Transverse colon (tissue), 4 donors: ENCODE results near the gene PDXP. TPM values are rescaled to one million over a fixed set of nuclear protein-coding genes. Genes with fewer than 3 reads are reported as not detected.
A peak's percentile ranks its signal among the peaks of the same experiment; 100 is the strongest.

Experiments
- DNase-seq: peaks from one replicate; pipeline ENCODE4 v3.0.0-alpha.2; 2019
- H3K27ac ChIP-seq, 4 donors: fragments of 200-600 bp; sonication (generic); 2 replicates each; pipeline ENCODE4 v1.5.1; 2016 to 2018; ENCODE audit warnings: inconsistent platforms in 4 of 4
- H3K27me3 ChIP-seq: fragments of 200-600 bp; sonication (generic); 2 replicates; pipeline ENCODE4 v1.5.1; 2017; ENCODE audit warnings: inconsistent platforms
- H3K36me3 ChIP-seq, 4 donors: fragments of 200-600 bp; sonication (generic); 2 replicates each; pipeline ENCODE4 v1.5.1; 2017 to 2019; ENCODE audit warnings: inconsistent platforms in 4 of 4
- H3K4me1 ChIP-seq, 4 donors: fragments of 200-600 bp; sonication (generic); 2 replicates each; pipeline ENCODE4 v1.5.1; 2017 to 2020; ENCODE audit warnings: inconsistent platforms in 4 of 4
- H3K4me3 ChIP-seq, 4 donors: fragments of 200-600 bp; sonication (generic); 1 replicate in 1 of 4; 2 replicates in 3 of 4; pipeline versions ENCODE4 v1.5.1 to v1.6.1; 2017 to 2019; ENCODE audit warnings: inconsistent platforms in 4 of 4
- H3K9me3 ChIP-seq, 2 donors: fragments of 200-600 bp; sonication (generic); 2 replicates each; pipeline ENCODE4 v1.5.1; 2017 to 2019; ENCODE audit warnings: inconsistent platforms in 2 of 2
- EP300 ChIP-seq: sonication (generic); formaldehyde crosslinking; IDR thresholded peaks from one replicate; pipeline ENCODE4 v1.6.1; 2017; ENCODE audit warnings: antibody characterized with exemption, low read depth
- POLR2A ChIP-seq: fragments of 450-650 bp; IDR thresholded peaks from one replicate; pipeline ENCODE4 v1.6.1; 2016; ENCODE audit warnings: antibody characterized with exemption, mild to moderate bottlenecking, moderate library complexity
- POLR2AphosphoS5 ChIP-seq, 3 donors: sonication (generic); formaldehyde crosslinking; IDR thresholded peaks; one replicate each; pipeline ENCODE4 v1.6.1; 2016; ENCODE audit warnings: antibody characterized with exemption in 3 of 3
- WGBS, 2 donors: methylation state at CpG; one replicate each; pipeline ENCODE4 v1.1.5; 2018; ENCODE audit warnings: low coverage in 1 of 2; 5-methylcytosine and 5-hydroxymethylcytosine counted together
- in situ Hi-C, 4 donors: fragments of 200-750 bp; cut with MboI; loops; one replicate each; pipeline versions ENCODE4 v1.15.0 to v1.15.1; 2017; ENCODE audit warnings: low sequenced_read_pairs in 3 of 4, low pct_ligation_motif_present in 1 of 4, low pct_unique_long_range_greater_than_20kb in 1 of 4
- intact Hi-C: fragments of 100-400 bp; cut with DNase I; formaldehyde crosslinking; loops from one replicate; pipeline ENCODE4 v1.15.1; 2023; ENCODE audit warnings: low total_unique reads
- total RNA-seq, 4 donors: library from RNA; depleted of rRNA; stranded (reverse); fragments of >200 nt; gene quantifications; one replicate each; pipeline ENCODE4 v1.1.0, GENCODE V29; 2016
- TF ChIP-seq, protein P1 (sequence below), 5 experiments: fragments of 200-600 bp in 3 of 5; fragments of 450-650 bp in 2 of 5; sonication (generic) in 3 of 5; IDR thresholded peaks; 1 replicate in 2 of 5; 2 replicates in 3 of 5; pipeline ENCODE4 v1.5.1; 2016 to 2017; ENCODE audit warnings: antibody characterized with exemption in 5 of 5, inconsistent platforms in 3 of 5, mild to moderate bottlenecking in 2 of 5, moderate library complexity in 1 of 5

The PDXP gene
- total RNA-seq, 4 donors from 2014 or later = 28.9 to 126 (median 50.7) TPM

DNA sequence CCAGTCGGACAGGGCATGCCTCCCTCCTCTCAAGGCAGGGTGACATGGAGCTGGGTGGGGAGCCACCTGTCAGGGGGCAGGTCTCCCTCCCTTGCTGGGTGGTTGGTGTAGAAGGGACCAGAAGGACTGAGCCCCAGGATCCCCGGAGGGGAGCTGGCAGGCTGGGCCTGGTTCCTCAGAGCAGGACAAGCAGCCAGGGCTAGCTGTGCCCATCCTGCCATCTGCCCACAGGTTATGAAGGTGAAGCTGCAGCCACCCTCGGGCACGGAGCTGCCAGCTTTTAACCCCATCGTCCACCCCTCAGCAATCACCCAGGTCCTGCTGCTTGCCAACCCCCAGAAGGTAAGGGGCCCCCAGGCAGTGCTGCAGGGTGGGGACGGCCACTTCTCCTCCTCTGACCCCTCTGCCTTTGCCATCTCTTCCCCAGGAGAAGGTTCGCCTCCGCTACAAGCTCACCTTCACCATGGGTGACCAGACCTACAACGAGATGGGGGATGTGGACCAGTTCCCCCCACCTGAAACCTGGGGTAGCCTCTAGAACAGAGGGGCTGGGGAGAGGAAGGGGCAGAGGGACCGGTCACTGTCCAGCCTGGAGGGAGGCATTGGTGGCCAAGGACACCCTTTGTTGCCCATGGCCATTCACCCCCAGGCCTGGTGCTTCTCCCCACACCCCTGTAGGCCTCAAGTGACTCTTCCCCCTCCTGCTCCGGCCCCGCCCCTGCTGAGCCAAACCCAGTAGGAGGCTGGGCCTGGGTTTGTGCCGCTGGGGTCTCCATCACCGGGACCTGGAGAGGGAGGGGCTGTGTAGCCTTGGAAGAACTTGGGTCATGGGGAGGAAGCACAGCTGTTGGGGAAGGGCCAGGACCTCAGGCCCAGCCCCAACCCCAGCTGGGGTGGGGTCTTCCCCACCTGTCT, 26.1 kb upstream of the PDXP start:
- no peaks in the 10 kb centered on the region for H3K27me3 ChIP-seq
- no peak for TF ChIP-seq POLR2A
- TF ChIP-seq EP300 = no peak
- TF ChIP-seq, protein P1, sequence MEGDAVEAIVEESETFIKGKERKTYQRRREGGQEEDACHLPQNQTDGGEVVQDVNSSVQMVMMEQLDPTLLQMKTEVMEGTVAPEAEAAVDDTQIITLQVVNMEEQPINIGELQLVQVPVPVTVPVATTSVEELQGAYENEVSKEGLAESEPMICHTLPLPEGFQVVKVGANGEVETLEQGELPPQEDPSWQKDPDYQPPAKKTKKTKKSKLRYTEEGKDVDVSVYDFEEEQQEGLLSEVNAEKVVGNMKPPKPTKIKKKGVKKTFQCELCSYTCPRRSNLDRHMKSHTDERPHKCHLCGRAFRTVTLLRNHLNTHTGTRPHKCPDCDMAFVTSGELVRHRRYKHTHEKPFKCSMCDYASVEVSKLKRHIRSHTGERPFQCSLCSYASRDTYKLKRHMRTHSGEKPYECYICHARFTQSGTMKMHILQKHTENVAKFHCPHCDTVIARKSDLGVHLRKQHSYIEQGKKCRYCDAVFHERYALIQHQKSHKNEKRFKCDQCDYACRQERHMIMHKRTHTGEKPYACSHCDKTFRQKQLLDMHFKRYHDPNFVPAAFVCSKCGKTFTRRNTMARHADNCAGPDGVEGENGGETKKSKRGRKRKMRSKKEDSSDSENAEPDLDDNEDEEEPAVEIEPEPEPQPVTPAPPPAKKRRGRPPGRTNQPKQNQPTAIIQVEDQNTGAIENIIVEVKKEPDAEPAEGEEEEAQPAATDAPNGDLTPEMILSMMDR (IDR thresholded peaks at IDR 0.05) = no peak
- no peak for TF ChIP-seq POLR2AphosphoS5 (IDR thresholded peaks at IDR 0.05)
- H3K36me3 ChIP-seq = no peaks in the 10 kb centered on the region
- in situ Hi-C loops (no loop called here), intact Hi-C loops (no loop called here)
- WGBS, 2 donors = 75 to 89% methylated on average over 5 to 14 of the region's 14 CpGs
- H3K4me3 ChIP-seq = no peak overlapping the region
- peaks cover 41 to 60% (median 50%) of the 10 kb centered on the region in 4 donors for H3K4me1 ChIP-seq
- no peak for DNase-seq
- no peaks in the 10 kb centered on the region for H3K9me3 ChIP-seq
- H3K27ac ChIP-seq = peak overlapping the region; percentile 83 to 93 (median 88)

DNA sequence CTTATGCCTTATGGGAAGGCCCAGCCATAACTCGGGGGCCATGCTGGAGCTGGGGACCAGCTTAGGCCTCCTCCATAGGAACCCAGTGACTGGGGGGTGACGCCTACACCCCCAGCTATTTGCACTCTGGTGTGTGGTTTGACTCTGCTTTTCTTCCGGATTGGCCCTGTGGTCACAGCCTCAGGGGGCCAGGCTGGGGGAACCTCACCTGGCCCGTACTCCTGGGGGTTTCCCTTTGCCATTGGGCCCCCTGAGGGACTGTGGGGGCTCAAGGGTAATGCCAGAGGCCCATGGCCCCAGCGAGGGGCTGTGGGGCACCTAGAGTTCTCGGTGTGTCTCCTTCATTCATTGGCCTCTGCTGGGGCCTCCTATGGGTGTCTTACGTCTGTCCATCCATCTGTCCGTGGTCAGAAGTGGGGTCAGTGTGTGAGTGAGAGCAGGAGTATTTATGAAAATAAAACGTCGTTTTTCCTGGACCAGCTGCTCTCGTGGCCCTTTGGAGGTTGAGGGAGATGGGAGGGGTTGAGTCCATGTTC, 25.4 kb upstream of the PDXP start:
- Histone ChIP-seq H3K27me3 (no peaks in the 10 kb centered on the region), H3K9me3 (no peaks in the 10 kb centered on the region), H3K4me1 (peaks cover 46 to 60% (median 49%) of the 10 kb centered on the region in 4 donors), H3K4me3 (peak overlapping the region in 1 of 4 donors; percentile 18), H3K27ac (peak overlapping the region; percentile 83 to 93 (median 88)), H3K36me3 (no peaks in the 10 kb centered on the region)
- in situ Hi-C loops = no loop called here
- TF ChIP-seq POLR2A (no peak), EP300 (no peak), POLR2AphosphoS5 (IDR thresholded peaks at IDR 0.05) (no peak)
- TF ChIP-seq, protein P1 (IDR thresholded peaks at IDR 0.05) = no peak
- intact Hi-C loops = no loop called here
- peak; percentile 54 for DNase-seq
- WGBS, 2 donors = 42 to 80% methylated on average over 3 to 11 of the region's 11 CpGs

DNA sequence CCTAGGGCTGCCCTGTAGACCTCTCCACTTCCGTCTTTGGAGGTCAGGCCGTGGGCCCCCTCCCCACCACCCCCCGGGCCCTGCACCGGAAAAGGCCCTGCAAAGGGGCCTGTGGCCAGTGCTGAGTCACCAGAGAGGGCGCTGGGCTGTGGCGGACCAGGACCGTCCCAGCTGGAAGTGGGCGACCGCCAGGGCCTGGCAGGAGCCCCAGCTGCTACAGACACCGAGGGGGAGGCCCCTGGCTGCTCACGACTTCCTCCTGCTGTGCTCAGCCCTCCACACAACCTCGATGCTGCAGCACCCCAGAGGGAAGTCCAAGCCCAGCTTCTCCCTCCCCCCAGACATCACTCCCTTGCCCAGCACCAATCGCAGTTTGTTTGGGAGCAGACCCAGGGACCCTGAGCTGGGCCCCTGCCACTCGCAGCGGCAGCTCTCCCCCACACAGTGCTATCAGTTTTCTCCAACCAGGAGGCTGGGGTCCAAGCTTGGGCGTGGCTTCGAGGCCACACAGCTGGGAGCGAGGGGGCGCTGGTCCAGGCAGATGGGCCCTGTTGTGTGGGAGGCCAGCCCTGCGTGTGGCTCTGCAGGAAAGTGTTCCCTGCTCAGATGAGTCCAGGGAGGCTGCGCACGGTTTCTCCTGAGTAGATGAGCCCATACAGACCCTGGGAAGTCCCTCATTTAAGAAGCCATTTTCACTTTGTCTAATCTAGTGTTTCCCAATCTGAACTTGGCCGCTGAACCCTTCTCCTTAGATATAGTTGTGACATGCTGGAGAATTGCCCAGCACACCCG, 24.7 kb upstream of the PDXP start:
- Histone ChIP-seq H3K4me1 (peaks cover 51 to 64% (median 52%) of the 10 kb centered on the region in 4 donors), H3K27ac (peak overlapping the region; percentile 83 to 93 (median 88)), H3K9me3 (no peaks in the 10 kb centered on the region), H3K27me3 (no peaks in the 10 kb centered on the region), H3K4me3 (peak overlapping the region in 1 of 4 donors; percentile 18), H3K36me3 (no peaks in the 10 kb centered on the region)
- DNase-seq = peak; percentile 84
- intact Hi-C loops = no loop called here
- in situ Hi-C loops = no loop called here
- TF ChIP-seq POLR2AphosphoS5 (IDR thresholded peaks at IDR 0.05) (peak in 2 of 3 donors; percentile 28 to 34), EP300 (no peak)
- TF ChIP-seq, protein P1 (IDR thresholded peaks at IDR 0.05) = peak in 1 of 5 experiments; percentile 10
- WGBS, 2 donors = 24% methylated on average over 23 of the region's 24 CpGs; no CpG with 5 or more reads in 1 of the 2 donors
